ENCODE data around the gene RMND5B. TPM values are rescaled to one million over a fixed set of nuclear protein-coding genes. Genes with fewer than 3 reads are reported as not detected.
A peak's percentile ranks its signal among the peaks of the same experiment; 100 is the strongest.

RMND5B gene
- total RNA-seq, 1 donor from 2014 or later = 32.6 TPM

DNA sequence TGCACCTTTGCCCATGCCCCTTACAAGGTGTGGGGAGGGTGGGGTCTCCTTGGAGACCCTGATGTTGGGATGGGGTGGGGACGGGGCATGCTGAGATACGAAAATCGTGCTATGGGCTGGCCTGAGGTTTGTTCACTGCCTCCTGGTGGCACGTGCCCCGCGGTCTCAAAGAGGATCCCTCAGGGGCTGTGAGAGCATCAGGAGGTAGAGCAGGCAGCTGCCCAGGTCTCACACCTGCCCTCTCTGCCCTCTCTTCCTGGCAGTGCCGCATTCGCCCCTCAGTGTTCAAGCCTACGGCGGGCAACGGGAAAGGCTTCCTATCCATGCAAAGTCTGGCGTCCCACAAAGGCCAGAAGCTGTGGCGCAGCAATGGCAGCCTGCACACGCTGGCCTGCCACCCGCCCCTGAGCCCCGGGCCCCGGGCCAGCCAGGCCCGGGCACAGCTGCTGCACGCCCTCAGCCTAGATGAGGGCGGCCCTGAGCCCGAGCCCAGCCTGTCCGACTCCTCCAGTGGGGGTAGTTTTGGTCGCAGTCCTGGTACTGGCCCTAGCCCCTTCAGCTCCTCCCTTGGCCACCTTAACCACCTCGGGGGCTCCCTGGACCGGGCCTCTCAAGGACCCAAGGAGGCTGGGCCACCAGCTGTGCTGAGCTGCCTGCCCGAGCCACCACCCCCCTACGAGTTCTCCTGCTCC is 10.8 kb upstream of the RMND5B start:
- DNase-seq (ENCODE audit: low spot score in 2 of 2, unreplicated experiment in 2 of 2) = no peak
- H3K27me3 Mint-ChIP-seq (ENCODE audit: low read depth) = peaks cover 7% of the 10 kb centered on the region
- TF ChIP-seq, protein P1, sequence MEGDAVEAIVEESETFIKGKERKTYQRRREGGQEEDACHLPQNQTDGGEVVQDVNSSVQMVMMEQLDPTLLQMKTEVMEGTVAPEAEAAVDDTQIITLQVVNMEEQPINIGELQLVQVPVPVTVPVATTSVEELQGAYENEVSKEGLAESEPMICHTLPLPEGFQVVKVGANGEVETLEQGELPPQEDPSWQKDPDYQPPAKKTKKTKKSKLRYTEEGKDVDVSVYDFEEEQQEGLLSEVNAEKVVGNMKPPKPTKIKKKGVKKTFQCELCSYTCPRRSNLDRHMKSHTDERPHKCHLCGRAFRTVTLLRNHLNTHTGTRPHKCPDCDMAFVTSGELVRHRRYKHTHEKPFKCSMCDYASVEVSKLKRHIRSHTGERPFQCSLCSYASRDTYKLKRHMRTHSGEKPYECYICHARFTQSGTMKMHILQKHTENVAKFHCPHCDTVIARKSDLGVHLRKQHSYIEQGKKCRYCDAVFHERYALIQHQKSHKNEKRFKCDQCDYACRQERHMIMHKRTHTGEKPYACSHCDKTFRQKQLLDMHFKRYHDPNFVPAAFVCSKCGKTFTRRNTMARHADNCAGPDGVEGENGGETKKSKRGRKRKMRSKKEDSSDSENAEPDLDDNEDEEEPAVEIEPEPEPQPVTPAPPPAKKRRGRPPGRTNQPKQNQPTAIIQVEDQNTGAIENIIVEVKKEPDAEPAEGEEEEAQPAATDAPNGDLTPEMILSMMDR (IDR thresholded peaks at IDR 0.05; ENCODE audit: unreplicated experiment) = no peak
- no peak overlapping the region for H3K27ac Mint-ChIP-seq
- H3K36me3 Mint-ChIP-seq = no peaks in the 10 kb centered on the region
- H3K9me3 Mint-ChIP-seq = no peaks in the 10 kb centered on the region
- peaks cover 39% of the 10 kb centered on the region for H3K4me1 Mint-ChIP-seq
- no peak overlapping the region for H3K4me3 Mint-ChIP-seq

DNA sequence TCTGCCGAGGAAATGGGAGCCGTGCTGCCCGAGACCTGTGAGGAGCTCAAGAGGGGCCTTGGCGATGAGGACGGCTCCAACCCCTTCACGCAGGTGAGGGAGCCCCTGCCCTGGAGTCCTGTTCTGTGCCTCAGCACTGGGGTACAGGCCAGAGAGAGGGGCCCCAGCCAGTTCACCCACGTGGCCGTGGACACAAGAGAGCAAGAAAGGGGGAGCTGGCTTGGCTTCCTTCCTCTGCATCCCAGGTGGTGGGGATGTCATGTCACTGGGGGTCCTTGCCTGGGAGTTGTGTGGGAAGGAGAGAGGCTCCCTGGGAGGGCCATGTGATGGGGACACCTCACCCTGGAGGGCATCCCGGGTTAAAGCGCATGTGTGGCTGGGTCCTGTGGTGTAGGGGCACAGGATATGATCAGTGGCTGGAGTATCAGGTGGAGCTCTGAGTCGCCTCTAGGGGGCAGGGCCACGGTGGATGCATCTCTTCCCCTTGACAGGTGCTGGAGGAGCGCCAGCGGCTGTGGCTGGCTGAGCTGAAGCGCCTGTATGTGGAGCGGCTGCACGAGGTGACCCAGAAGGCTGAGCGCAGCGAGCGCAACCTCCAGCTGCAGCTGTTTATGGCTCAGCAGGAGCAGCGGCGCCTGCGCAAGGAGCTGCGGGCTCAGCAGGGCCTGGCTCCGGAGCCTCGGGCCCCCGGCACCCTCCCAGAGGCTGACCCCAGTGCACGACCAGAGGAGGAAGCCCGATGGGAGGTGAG is 10.0 kb upstream of the RMND5B start:
- DNase-seq (ENCODE audit: low spot score in 2 of 2, unreplicated experiment in 2 of 2) = peak; percentile 72 to 84
- Mint-ChIP-seq H3K27me3 (ENCODE audit: low read depth) (peaks cover 2% of the 10 kb centered on the region), H3K27ac (no peak overlapping the region), H3K36me3 (no peaks in the 10 kb centered on the region), H3K4me3 (no peak overlapping the region), H3K4me1 (peaks cover 38% of the 10 kb centered on the region), H3K9me3 (no peaks in the 10 kb centered on the region)
- TF ChIP-seq, protein P1 (IDR thresholded peaks at IDR 0.05; ENCODE audit: unreplicated experiment) = peak; percentile 43

DNA sequence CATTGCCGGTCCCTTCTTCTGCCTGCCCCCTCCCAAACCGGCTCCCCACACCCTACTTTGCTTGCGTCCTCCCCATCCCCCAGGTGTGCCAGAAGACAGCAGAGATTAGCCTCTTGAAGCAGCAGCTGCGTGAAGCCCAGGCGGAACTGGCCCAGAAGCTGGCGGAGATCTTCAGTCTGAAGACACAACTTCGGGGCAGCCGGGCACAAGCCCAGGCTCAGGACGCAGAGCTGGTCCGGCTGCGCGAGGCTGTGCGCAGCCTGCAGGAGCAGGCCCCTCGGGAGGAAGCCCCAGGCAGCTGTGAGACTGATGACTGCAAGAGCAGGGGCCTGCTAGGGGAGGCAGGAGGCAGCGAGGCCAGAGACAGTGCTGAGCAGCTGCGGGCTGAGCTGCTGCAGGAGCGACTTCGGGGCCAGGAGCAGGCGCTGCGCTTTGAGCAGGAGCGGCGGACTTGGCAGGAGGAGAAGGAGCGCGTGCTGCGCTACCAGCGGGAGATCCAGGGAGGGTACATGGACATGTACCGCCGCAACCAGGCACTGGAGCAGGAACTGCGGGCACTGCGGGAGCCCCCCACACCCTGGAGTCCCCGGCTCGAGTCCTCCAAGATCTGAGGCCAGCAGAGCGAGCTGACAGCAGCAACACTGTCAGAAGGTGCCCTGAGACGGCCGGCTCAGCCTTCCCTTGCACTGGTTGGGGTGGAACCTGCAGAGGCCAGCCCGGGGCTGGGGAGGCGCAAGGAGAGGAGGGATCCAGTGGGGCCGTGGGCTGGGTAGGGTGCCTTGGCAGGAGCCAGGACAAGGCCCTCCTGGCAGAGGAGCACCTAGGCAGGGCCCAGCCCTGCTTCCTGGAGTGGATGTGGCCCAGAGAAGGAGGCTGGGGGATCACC is 9.2 kb upstream of the RMND5B start:
- TF ChIP-seq, protein P1 (IDR thresholded peaks at IDR 0.05; ENCODE audit: unreplicated experiment) = no peak
- Mint-ChIP-seq H3K27me3 (ENCODE audit: low read depth) (no peaks in the 10 kb centered on the region), H3K4me1 (peaks cover 33% of the 10 kb centered on the region), H3K9me3 (no peaks in the 10 kb centered on the region), H3K36me3 (no peaks in the 10 kb centered on the region), H3K27ac (no peak overlapping the region), H3K4me3 (no peak overlapping the region)
- no peak for DNase-seq (ENCODE audit: low spot score in 2 of 2, unreplicated experiment in 2 of 2)

DNA sequence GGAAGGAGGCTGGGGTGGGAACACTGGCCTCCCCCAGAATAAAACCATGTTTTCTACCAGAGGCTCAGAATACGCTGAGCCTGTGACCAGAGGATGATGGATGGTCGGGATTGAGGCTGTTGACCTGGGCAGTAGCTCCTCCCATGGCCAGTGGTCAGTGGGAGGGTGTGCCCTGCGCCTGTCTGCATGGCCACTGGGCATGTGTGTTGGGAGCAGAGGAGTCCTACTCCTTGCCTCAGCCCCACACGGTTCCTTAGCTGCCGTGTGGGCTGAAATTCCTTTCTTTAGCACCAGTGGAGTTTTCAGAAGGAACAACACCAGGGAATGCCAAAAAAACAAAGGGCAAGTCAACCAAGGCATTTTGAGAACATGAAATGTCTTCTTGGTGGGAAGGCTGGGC is 8.5 kb upstream of the RMND5B start:
- Mint-ChIP-seq H3K27me3 (ENCODE audit: low read depth) (no peaks in the 10 kb centered on the region), H3K4me1 (peaks cover 36% of the 10 kb centered on the region), H3K27ac (no peak overlapping the region), H3K36me3 (no peaks in the 10 kb centered on the region), H3K9me3 (no peaks in the 10 kb centered on the region), H3K4me3 (no peak overlapping the region)
- TF ChIP-seq, protein P1 (IDR thresholded peaks at IDR 0.05; ENCODE audit: unreplicated experiment) = no peak
- DNase-seq (ENCODE audit: low spot score in 2 of 2, unreplicated experiment in 2 of 2) = no peak

DNA sequence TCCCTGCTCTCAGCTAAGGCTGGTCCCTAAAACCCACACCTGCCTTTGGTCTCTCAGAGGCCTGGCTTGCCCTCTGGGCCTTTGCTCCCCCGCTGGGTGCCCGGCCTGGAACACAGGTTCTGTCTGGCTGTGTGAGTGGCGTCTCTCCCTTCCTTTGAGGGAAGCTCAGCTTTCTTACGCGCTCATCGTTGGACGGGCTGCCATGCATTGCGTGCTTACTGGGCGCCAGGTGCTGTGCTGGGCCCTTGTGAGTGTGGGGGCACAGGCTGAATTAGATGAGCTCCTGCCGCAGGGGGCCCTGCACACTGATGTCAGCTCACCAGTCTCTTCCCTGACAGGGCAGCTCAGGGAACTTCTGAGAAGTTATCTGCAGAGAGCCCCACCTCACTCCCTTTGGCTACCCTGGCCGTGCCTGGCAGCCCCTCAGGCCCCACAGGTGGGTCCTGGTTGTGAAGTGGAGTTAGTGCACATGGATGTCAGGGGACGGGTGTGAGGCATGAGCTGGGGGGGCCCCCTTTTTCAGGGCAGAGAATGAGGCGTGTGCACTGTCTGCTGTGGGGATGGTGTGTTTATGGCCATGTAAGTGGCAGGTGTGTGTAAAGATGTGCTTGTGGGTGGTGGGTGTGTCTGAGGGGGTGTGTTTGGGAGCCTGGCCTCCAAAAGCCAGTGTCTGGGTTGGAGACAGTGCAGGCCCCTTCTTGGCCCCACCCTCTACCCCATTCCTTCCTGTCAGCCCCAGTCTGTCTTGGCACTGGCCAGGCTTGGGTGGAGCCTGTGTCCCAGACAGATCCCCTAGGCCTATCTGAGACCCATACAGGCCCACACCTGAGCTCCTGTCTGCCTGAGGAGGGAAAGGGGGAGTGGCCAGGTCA is 7.5 kb upstream of the RMND5B start:
- H3K9me3 Mint-ChIP-seq = no peaks in the 10 kb centered on the region
- no peaks in the 10 kb centered on the region for H3K36me3 Mint-ChIP-seq
- DNase-seq (ENCODE audit: low spot score in 2 of 2, unreplicated experiment in 2 of 2) = no peak
- H3K27me3 Mint-ChIP-seq (ENCODE audit: low read depth) = no peaks in the 10 kb centered on the region
- H3K27ac Mint-ChIP-seq = peak overlapping the region; percentile 97
- H3K4me1 Mint-ChIP-seq = peaks cover 36% of the 10 kb centered on the region
- TF ChIP-seq, protein P1 (IDR thresholded peaks at IDR 0.05; ENCODE audit: unreplicated experiment) = no peak
- peak overlapping the region; percentile 22 for H3K4me3 Mint-ChIP-seq
